ENCODE measurements around the gene ADARB2.

The ADARB2 gene

DNA sequence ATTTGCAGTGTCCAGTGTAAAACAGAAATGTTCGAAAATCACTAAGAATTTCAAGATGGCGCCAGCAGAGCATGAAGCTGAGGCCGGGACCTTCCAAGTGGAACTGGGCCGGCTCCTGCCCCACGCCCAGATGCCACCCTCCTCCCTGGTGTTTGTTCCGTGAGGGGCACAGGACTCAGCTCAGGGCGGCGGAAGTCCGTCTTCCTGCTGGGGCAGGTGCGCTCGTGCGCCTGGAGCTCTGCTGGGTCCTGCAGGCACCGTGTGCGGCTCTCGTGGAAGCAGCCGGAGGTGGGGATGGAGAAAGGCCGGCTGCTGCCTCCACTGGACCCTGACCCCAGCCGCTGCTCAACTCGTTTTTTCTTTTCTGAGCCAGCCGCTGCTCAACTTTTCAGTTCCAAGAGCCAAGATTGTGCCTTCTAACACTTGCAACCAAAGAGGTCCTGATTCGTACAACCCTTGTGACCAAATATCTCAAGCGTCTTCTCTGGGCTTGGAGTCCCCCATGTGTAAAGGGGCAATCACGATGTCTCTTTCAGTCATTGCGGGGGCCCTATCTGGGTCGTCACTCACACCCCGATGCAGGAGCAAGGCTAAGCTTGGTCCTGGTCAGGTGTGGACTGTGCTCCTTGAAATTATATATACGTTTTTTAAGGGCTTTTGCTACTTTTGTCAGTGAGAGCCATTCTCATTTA lies 334.4 kb downstream of the ADARB2 start:
- TF ChIP-seq, protein P1, sequence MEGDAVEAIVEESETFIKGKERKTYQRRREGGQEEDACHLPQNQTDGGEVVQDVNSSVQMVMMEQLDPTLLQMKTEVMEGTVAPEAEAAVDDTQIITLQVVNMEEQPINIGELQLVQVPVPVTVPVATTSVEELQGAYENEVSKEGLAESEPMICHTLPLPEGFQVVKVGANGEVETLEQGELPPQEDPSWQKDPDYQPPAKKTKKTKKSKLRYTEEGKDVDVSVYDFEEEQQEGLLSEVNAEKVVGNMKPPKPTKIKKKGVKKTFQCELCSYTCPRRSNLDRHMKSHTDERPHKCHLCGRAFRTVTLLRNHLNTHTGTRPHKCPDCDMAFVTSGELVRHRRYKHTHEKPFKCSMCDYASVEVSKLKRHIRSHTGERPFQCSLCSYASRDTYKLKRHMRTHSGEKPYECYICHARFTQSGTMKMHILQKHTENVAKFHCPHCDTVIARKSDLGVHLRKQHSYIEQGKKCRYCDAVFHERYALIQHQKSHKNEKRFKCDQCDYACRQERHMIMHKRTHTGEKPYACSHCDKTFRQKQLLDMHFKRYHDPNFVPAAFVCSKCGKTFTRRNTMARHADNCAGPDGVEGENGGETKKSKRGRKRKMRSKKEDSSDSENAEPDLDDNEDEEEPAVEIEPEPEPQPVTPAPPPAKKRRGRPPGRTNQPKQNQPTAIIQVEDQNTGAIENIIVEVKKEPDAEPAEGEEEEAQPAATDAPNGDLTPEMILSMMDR (conservative IDR thresholded peaks at IDR 0.05; ENCODE audit: control insufficient read depth, insufficient read depth, low read depth, low read length): no peak
- no peak for DNase-seq (ENCODE audit: low read depth)
- H3K4me3 ChIP-seq (ENCODE audit: control insufficient read depth, low read depth, low read length): no peak overlapping the region

DNA sequence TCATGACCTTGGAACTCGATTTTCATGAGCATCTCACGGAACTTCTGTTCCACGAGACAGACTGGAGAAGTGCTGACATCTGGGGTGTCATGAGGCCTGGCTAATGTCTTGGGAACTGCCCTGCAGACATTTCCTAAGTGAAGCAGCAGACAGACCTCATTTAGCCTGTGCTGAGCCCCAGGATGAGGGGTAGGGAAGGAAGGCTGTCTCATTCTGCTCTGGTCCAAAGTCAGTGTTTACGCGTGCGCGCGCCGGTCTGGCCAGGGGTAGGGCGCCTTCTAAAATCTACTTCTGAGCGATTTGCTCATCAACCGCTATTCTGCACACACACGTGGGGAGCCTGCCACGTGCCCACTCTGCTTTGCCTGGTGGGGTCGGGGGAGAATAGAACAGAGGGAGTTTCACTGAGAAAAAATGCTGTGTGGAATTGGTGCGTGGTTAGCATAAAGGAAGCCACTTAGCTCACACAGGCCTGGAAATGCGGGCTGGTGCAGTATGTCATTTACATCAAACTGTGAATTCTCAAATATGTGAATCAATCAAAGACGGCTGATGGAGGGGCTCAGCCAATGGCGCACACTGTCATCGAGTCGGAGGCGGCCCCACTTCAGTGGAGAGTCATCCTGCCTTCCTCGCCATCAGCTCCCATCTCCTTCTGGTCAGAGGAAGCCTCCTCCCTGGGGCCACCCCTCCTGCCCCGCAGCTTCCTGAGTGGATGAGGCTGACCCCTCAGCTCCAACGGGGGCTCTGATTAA lies 335.1 kb downstream of the ADARB2 start:
- no peak for DNase-seq (ENCODE audit: low read depth)
- H3K4me3 ChIP-seq (ENCODE audit: control insufficient read depth, low read depth, low read length): no peak overlapping the region
- TF ChIP-seq, protein P1 (conservative IDR thresholded peaks at IDR 0.05; ENCODE audit: control insufficient read depth, insufficient read depth, low read depth, low read length): no peak

DNA sequence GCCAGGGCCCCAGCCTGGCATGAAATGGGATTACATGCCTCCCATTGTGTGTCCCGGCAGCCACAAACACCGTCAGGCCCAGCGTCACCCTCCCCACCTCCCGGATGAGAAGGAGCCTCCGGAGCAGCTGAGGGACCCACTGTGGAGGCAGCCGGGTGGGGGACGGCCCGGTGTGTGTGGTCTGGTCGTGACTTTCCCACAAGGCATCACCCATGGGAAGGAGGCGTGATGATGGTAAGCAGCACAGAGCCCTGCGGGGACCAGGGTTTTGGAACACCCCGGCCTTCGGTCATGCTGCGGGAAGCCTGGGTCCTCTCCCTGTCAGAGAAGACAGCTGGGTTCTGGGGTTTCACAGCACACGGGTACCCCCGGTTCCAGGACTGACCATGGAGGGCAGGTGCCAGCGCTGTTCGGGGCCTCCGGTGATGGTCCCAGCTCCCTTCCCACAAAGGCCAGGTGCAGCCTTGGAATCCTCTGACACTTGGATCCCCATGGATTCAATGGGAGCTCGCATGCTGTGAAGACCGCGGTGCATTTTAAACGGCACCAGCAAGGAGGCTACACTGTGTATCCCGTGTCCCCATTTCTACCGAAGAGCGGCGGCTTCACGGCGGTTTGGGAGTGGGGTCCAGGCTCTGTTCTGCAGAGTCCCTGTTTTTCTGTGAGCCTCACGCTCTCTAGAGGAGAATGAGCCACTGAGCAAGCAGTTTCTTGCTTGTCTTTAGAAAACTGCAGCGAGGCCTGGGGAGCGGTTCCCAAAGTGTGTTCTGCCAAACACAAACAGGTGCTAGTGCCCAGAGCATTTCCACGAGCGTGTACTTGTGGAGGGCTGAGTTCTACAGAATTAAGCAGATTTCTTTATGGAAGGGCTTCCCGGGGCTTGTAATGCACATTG lies 336.0 kb downstream of the ADARB2 start:
- TF ChIP-seq, protein P1 (conservative IDR thresholded peaks at IDR 0.05; ENCODE audit: control insufficient read depth, insufficient read depth, low read depth, low read length): no peak
- no peak for DNase-seq (ENCODE audit: low read depth)
- no peak overlapping the region for H3K4me3 ChIP-seq (ENCODE audit: control insufficient read depth, low read depth, low read length)

DNA sequence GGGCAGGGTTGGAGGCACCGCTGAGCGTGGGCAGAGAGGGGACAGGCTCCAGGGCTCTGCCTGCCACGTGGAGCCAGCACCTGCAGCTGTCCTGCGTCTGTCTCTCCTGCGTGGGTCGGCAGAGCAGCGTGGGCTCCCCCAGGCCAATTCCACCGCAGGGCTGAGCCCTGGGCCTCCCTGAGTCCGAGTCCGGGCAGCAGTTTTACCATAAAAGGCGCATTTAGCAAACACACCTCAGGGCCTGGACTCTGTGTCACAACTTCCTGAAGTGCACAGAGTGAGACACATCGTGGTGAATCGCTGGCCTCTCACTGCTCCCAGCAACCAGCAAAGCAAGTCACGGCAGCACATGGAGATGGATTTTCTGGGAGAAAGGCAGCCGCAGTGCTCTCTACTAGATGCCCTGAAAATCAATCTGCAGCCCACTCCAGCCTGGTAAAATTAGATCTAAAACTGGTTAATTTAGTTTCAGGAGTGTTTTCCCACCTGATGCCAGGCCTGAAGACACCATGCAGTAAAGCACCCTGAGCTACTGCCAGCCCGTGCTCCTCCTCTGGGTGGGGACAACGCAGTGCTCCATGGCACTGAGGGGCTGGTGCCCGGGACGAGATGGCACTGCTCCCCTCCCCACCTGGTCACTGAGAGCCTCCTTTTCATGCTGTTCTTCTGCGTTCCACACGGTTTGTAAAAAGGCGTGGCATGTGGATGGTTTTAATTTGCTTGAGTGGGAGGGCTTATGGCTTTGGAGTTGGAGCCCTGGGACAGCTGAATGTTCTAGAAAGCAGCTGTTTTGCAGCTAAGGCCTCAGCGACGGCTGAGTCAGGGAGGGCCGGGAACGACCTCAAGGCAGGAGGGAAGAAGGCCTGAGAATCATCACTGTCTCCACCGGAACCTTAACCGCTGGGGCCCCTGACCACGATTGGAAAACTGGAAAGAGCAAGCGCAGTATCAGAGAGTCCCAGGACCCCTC lies 336.9 kb downstream of the ADARB2 start:
- TF ChIP-seq, protein P1 (conservative IDR thresholded peaks at IDR 0.05; ENCODE audit: control insufficient read depth, insufficient read depth, low read depth, low read length): no peak
- DNase-seq (ENCODE audit: low read depth): no peak
- H3K4me3 ChIP-seq (ENCODE audit: control insufficient read depth, low read depth, low read length): no peak overlapping the region

GRCh38 chr10:1399431-1400100 lies 337.8 kb downstream of the ADARB2 start:
- TF ChIP-seq, protein P1 (conservative IDR thresholded peaks at IDR 0.05; ENCODE audit: control insufficient read depth, insufficient read depth, low read depth, low read length): no peak
- no peak for DNase-seq (ENCODE audit: low read depth)
- no peak overlapping the region for H3K4me3 ChIP-seq (ENCODE audit: control insufficient read depth, low read depth, low read length)

Measured in fibroblast of mammary gland (primary cell).